ENCODE measurements around the gene SLC47A1.
"Not testable (repeated sequence)": the region's sequence is repeated elsewhere in the genome, so short reads cannot be mapped to it uniquely, and the experiment has no call there.

Gene SLC47A1, protein sequence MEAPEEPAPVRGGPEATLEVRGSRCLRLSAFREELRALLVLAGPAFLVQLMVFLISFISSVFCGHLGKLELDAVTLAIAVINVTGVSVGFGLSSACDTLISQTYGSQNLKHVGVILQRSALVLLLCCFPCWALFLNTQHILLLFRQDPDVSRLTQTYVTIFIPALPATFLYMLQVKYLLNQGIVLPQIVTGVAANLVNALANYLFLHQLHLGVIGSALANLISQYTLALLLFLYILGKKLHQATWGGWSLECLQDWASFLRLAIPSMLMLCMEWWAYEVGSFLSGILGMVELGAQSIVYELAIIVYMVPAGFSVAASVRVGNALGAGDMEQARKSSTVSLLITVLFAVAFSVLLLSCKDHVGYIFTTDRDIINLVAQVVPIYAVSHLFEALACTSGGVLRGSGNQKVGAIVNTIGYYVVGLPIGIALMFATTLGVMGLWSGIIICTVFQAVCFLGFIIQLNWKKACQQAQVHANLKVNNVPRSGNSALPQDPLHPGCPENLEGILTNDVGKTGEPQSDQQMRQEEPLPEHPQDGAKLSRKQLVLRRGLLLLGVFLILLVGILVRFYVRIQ

DNA sequence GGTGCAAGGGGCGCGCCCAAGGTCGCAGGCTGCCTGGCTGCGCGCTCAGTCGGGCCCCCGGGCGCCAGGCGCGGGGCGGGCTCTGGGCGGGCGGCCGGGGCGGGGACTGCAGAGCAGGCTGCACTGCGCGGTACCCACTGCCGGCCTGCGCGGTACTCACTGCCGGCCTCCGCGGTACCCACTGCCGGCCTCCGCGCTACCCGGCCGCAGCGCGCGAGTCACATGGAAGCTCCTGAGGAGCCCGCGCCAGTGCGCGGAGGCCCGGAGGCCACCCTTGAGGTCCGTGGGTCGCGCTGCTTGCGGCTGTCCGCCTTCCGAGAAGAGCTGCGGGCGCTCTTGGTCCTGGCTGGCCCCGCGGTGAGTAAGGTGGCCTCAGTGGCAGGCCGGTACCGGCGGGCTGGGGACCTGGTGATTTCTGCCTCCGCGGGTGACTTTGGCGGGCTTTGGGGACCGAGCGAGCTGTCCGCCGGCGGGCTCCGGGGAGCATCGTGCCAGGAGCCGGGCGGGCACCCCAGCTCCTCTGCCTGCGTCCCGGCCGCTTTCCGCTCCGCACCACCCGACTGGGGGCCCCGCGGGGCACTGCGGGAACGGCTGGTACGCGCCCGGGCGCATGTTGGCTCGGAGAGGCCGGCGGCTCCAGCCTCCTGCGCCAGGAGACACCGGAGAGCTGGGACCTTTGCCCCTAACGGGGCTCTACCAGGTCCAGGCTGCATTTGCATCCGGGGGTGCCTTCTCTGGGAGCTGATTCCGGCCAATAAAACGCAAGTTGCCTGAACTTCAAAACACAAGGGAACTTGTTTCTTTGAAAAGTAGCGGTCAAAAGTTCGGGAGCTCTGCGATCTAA, at the start of gene SLC47A1:
SLC47A1 (plus strand) TSS at position 137 of the 844 bp plus-strand sequence; CDS start at position 223, 86 bp downstream.
- peak; percentile 41 for DNase-seq (ENCODE audit: low spot score)

DNA sequence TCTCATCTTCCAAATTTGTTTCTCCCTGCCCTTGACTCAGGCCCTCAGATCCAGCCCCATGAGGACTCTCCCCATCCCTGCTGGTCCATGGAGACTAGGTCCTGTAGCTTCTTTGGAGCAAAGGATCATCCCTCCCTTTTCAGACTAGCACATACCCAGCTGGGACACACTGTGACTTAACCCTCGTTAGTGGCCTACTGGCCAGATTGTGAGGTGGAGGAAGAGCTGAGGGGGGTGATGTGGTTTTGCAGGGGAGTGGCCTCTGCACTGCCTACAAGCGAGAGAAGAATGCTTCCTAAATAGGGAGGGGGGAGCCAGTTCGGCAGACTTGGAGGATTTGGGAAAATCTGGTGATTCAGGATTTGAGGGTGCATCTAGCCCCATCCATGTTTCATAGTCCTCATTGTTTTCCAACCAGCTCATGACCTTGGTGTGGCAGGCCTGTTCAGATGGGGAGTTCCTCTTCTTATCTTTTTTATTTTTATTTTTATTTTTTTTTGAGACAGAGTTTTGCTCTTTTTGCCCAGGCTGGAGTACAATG, 47.8 kb upstream of the SLC47A1 start:
- no peak for DNase-seq (ENCODE audit: low spot score)

DNA sequence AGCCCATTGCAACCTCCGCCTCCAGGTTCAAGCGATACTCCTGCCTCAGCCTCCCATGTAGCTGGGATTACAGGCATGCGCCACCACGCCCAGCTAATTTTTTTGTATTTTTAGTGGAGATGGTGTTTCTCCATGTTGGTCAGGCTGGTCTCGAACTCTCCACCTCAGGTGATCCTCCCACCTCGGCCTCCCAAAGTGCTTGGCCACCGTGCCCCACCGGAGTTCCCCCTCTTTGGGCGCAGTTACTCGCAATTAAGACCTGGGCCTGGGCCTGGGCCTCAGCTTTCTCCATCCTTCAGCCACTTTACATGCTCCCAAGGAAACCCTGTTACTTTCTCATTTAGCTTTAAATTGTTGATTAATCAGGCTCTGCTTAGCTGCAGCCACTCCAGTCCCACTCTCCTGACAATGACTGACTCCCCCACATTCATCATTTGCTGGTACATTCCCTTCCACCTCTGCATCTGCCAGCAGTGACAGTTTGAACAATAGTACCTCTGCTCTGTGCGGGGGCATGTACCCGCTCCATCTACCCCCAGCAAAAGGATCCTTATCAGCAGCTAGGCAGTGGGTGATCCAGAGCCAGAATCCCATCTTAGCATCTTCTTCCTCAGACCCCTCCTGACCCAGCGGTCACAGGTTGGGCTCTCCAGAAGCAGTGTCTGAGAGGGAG, 47.2 kb upstream of the SLC47A1 start:
- no peak for DNase-seq (ENCODE audit: low spot score)

DNA sequence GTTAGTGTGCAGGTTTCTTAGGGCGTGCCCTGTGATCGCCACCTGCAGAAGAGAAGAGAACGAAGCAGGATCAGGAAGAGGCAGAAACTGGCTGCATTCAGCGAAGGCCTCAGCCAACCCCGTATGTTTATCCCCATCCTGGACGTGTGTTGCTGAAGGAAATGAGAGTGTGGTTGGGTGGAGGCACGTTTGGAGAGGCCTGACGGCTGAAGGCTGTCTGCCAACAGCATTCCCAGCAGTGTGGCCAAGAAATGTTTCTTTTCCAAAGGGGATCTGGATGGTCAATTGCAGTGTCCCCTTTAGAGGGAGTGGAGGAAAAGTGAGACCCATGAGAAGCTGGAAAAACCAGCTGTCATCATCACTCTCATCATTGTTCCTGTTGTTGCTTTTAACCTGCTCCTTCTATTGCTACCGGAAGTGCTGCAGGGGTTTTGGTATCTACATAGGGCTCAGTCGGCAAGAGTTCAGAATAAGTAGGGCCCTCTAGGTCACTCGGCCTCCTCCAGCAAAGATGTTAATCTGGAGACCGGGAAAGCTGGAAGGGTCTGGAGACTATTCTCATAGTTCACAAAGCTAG, 46.5 kb upstream of the SLC47A1 start:
- no peak for DNase-seq (ENCODE audit: low spot score)

DNA sequence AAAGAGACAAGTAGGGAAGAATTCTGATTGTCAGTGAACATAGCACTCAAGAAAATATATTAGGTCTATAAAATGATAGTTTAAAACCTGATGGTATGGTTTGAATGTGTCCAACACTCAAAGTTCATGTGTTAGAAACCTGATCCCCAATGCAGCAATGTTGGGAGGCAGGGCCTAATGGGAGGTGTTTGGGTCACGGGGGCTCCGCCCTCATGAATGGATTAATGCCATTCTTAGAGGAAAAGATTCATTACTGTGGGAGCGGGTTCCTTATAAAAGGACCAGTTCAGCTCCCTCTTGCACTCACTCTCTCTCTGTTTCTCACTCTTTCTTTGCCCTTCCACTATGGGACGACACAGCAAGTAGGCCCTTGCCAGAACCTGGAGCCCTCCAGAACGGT, 41.5 kb upstream of the SLC47A1 start:
- no peak for DNase-seq (ENCODE audit: low spot score)

DNA sequence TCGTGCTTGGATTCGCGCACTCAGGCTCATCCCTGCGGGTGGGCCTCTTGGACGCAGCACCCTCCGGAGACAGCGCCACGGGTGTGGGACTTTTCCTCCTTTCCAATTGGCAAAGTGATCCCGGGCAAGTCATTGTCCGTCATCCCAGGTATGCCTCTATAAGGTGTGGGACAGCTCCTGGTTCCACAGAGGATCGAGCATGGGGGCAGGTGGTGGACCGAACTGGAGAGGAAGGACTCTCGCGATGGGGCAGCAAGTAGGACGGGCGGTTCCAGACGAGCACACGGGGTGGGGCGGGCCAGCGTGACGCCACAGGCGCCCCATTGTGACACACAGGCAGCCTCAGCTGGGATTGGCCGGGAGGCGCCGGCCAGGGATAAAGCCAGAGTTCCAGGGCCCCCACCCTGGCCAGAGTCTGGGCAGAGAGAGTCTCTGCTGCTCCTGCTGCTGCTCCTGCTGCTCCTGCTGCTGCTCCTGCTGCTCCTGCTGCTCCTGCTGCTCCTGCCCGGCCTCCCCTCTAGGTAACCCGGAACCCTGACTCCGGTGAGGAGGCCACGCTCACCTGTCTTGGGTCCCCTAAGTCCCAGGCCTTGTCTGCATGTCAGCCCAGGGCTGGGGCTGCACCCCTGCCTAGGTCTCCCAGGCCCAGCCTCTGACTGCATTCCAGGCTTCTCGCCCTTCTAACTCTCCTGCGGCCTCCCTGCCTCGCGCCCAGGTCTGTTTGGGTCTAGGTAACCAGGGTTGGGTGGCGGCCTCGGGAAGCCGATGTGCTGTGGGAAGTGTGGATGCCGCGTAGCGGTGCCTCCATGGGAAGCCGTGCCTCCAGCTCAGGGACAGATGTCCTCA, 38.5 kb upstream of the SLC47A1 start:
- no peak for DNase-seq (ENCODE audit: low spot score)

DNA sequence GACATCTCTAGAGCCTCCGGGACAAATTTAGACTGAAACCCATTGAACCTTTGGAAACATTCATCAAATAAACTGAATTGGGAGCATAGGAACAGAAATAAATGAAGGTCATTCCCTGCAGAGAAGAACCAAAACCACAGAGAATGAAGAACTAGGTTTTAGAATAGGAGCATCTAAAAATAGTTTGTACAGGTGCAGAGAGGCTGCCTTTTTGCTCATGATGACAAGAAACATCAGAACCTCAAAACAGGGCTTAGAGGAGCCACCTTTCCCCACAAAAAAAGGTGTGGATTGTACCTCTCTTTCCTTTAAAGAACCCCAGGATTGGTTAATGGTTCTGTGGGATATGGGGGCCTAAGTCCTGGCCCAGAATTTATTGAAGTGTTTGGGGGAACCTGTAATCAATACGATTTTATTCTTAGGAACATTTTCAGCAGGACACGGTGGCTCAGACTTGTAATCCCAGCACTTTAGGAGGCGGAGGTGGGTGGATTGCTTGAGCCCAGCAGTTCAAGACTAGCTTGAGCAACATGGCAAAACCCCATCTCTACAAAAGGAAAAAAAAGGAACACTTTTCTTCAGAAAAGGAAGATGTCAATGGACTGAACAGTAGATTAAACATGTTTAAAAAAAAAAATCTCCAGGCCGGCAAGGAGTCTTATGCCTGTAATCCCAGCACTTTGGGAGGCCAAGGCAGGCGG, 37.7 kb upstream of the SLC47A1 start:
- no peak for DNase-seq (ENCODE audit: low spot score)

DNA sequence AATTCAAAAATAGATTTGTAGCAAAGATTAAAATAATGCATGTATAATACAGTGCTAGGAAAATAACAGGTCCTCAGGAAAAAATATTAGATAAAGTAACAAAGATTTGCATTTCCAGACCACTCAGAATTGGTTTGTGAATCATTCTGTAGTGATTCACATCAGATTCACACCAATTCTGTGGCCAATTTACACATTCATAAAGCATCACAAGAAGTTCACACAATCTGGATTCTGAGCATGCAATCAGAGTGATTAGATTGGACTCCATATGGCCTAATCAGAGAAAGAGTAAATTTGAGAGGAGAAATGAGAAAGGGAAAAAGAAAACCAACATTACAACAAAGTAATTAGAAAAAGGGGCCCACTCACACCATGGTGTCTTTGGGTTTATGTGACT, 36.0 kb upstream of the SLC47A1 start:
- no peak for DNase-seq (ENCODE audit: low spot score)

DNA sequence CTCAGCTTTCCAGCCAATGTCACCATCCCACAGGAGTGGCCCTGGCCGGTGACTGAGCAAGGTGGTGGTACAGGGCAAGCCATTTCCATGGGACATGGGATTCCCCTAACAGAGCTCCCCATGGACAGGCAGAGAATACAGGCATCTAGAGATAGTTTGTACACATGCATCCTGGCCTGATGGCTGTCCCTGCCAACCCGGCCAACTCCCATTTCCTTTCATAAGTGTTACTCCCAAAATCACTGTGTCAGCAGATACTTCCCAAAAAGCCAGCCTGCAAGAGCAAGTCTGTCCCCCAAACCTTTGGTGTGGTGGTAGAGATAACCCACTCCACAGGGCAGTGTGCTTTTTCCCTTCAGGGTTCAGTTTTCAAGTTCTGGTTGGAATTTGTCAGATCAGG, 32.4 kb upstream of the SLC47A1 start:
- DNase-seq (ENCODE audit: low spot score): no peak

DNA sequence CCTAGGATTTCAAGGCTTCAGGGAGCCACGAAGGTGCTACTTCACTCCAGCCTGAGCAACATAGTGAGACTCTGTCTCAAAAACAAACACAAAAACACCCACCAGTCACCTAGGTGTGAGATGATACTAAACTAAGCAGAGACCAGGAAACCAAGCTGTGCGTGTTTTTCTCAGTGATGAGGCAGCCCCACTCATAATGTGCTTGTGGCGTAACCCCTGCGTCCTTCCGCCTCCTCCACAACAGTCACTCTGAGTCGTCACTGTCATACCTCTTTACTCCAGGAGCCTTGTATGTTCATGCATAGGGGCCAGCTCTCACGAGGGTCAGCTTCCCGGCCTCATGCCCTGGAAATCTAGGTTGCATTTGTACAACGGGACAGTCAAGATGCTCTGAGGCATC, 31.1 kb upstream of the SLC47A1 start:
- no peak for DNase-seq (ENCODE audit: low spot score)

DNA sequence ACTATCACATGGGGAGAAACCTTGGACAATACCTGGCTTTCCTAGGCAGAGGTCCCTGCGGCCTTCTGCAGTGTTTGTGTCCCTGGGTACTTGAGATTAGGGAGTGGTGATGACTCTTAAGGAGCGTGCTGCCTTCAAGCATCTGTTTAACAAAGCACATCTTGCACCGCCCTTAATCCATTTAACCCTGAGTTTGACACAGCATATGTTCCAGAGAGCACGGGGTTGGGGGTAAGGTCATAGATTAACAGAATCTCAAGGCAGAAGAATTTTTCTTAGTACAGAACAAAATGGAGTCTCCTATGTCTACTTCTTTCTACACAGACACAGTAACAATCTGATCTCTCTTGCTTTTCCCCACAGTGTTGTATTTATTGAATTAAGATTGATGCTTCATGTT, 28.1 kb upstream of the SLC47A1 start:
- not testable (repeated sequence) for DNase-seq (ENCODE audit: low spot score)

DNA sequence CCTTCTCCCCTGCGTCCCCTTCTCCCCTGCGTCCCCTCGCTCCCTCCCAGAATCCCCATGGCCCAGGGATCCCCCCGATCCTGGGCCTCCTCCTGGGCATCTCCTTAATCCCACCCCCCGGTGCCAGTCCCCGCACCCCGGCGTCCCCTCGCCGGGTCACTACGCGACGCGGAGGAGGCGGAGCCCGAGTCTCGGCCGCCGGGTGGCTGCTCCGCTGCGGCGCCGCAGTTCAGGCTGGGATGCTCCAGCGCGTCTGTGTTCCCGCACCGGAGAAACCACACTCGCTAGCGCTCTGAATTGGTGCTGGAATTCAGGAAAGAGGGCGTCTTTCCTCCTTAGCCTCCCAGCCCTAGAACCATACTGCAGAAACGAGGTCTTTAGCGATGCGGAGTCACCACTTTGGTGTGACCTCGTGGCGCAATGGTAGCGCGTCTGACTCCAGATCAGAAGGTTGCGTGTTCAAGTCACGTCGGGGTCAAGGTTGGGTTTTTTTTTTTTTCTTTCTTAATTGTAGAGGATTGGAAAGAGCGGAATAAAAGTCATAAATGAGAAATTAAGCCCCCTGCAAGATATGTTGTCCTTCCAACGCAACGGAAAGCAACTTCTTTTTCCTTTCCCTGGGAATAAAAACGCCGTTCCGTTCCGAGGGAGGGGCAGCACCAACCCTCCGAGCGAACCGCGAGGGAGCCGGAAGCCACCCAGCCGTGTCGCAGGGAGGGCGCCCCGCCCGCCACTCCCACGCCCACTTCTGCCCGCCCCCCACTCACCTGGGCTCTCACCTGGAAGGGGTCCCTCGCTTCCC, 25.7 kb upstream of the SLC47A1 start:
- DNase-seq (ENCODE audit: low spot score): peak; percentile 92

DNA sequence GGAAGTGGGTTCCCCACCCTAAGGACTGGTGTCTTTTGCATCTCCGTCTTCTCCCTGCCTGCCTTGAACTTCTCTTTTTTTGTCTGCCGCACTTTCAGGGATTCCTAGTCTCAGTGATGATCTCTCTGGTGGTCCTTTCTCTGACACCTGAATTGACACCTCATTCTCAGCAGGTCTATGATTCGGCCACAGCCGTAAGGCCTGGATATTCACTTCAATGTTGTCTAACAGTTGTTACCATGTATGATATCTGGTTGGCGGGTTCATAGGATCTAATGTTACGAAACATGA, 25.1 kb upstream of the SLC47A1 start:
- DNase-seq (ENCODE audit: low spot score): no peak

DNA sequence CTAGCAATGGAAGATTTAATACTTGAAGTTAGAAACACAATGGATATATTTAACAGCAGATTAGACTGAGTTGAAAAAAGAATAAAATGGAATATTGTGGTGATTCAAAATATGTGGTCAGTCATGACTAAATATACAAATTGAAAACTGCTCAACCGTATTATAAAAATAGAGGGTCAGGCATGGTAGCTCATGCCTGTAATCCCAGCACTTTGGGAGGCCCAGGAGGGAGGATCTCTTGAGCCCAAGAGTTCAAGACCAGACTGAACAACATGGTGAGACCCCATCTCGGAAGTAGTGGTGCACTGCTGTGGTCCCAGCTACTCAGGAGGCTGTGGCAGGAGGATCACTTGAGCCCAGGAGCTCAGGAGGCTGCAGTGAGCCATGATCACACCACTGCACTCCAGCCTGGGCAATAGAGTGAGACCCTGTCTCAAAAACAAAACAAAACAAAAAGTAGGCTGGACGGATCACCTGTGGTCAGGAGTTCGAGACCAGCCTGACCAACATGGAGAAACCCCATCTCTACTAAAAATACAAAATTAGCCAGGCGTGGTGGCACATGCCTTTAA, 24.3 kb upstream of the SLC47A1 start:
- peak; percentile 27 for DNase-seq (ENCODE audit: low spot score)

DNA sequence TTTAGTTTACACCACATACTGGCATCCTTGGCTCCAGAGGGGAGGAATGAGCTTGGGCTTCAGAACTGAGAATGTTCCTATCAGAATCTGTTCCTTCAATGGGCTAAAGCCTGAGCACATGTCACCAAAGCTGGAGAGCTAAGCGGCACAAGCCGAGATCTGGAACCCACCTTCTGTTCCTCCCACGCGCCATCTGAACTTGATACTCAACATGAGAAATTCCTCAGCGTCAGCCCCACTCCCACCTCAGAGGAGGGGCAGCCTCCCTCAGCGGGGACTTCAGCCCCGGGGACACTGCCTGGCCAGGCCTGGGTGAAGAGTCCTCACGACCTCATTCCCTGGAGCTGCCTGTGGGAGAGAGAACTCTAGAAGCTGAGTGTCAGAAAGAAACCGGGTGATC, 22.8 kb upstream of the SLC47A1 start:
- no peak for DNase-seq (ENCODE audit: low spot score)

DNA sequence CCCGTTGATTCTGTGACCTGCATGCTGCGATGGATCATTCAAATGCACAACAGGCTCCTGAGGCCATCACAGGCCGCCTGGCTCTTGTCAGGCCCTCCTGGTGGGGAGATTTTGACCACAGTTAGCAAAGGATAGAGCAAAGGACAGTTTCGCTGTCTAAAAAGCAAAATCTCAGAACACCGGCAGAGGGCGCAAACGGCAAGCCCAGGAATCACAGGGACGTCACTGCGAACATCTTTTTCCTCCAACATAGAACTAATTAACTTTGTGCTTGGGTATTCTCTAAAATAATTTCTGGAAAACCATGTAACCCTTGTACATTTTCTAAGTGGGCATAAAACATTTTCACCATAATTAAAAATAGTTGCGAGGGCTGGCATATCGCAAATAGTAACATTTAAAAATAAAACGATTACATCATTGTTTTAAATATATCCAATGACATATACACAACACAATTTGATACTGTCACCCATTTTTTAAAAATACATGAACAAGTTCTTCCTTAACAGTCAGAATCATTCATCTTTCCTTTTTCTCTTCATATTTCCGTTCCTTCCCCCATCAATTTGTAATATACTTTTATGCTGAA, 19.7 kb upstream of the SLC47A1 start:
- DNase-seq (ENCODE audit: low spot score): peak; percentile 66

DNA sequence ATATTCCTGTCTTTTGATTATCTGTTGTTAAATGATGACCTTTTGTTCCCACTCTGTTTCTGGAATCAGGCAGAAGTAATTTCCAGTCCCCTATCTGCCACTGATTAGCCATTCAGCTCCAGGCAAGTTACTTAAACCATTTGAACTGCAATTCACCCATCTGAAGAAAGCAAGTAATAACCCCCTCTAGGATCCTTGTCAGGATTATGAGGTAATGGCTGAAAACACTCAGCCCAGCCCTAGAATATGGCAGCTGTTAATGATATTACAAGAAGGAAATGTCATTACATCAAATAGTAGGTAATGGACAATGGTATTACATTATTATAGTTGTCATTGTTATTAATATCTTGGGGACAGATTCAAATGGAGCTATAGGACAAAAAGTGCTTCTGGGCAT, 16.0 kb upstream of the SLC47A1 start:
- no peak for DNase-seq (ENCODE audit: low spot score)

DNA sequence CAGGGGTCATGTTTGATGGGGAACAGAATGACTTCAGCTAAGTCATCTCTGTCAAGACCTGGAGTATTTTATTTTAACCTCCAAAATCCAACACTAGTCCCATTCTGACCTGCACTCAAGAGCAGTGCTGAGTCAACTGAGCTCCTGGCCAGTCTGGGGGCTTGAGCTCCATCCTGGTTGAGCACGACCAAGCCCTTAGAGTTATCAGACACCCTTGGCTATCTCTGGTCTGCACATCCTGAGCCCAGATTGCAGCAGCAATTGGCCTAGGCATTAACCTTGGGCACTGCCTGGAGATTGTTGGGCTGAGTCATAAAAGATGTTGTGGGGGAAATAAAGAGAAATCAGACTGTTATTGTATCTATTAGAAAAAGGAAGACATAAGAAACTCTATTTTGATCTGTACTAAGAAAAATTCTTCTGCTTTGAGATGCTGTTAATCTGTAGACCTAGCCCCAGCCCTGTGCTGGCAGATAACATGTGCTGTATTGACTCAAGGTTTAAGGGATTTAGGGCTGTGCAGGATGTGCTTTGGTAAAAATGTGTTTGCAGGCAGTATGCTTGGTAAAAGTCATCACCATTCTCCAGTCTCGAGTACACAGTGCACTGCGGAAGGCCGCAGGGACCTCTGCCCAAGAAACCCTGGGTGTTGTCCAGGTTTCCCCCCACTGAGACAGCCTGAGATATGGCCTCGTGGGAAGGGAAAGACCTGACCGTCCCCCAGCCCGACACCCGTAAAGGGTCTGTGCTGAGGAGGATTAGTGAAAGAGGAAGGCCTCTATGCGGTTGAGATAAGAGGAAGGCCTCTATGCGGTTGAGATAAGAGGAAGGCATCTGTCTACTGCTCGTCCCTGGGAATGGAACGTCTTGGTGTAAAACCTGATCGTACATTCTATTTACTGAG, 14.0 kb upstream of the SLC47A1 start:
- not testable (repeated sequence) for DNase-seq (ENCODE audit: low spot score)
